Stimulated activated CD8-positive, alpha-beta memory T cell treated with anti-CD3 and anti-CD28 coated beads, Interleukin-7, amount 100 ng/mL, for 24 hours (primary cell): ENCODE data around the gene GRIK3.

Experiments
- DNase-seq: peaks from one replicate; pipeline ENCODE4 v3.0.0-alpha.2; 2020; ENCODE audit warnings: low read depth

The GRIK3 gene

DNA sequence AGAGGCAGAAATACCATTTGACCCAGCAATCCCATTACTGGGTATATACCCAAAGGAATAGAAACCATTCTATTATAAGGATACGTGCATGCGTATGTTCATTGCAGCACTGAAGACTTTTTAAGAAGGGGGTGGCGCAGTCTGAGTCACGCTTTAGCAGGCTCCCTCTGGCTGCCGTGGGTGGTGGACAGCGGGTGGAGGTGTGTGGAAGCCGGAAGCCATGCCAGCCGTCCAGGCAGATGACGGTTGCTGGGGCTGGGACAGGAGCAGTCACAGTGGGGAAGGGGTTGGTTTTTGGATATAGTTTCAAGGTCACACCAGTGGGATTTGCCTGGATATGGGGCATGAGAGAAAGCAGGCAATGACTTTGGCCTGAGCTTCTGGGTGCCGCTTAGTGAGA, 270.5 kb downstream of the GRIK3 start:
- no peak for DNase-seq

DNA sequence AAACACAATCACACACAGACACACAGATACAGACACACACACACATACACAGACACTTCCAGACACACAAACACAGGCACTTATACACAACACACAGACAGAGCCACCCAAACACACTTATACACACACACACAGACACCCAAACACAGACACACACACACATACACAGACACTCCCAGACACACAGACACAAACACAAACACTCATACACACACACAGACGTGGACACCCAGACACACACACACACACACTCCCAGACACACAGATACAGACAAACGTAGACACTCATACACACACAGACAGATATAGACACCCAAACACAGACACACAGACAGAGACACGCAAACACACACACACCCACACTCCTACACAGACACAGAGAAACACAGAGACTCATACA, 272.1 kb downstream of the GRIK3 start:
- DNase-seq, result no peak

DNA sequence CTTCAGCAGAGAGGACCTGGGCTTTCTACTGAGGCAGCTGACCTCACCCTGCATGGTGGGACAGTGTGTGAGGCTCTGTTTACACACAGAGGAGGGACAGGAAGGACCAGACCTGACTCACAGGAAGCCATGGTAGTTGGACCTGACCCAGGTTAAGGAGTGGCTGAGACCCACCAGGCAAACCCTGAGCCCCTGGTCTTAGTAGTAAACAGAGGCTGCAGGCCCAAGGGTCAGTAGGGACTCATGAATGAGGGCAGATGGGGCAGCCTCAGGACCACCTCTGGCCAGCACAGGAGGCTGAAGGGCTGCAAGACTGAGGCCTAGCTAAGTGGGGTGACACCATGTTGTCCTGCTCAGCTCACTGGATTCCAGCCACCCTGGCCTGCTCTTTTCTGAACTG, 273.2 kb downstream of the GRIK3 start:
- DNase-seq, result no peak

DNA sequence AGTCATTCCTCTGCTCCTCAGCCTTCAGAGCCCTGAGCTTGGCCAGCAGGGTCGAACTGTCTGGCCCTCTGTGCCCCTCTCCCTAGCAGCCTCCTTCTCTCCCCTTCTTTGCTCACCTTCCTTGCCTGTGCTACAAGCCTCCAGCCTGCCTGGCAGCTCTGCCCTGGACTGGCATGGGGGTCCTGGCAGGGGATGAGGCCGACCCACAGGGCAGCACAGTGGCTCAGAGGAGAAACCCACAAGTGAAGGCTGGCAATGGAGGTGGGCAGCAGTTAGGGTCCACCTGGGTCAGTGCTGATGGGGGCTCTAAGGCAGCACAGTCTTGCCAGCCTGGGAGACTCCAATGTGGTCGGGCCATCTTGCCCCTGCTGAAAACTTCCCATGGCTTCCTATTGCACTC, 274.2 kb downstream of the GRIK3 start:
- no peak for DNase-seq

DNA sequence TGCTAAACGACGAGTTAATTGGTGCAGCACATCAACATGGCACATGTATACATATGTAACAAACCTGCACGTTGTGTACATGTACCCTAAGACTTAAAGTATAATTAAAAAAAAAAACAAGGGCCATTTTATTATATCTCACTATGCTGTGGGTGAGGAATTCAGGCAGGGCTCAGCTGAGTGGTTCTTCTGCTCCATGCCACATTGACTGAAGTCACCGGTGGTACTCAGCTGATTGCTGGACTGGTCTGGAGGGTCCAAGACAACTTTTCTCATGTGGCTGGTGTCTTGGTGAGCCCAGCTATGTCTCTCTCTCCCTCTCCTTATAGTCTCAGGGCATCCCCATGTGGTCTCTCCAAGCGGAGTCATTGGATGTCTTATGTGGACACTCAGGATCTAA, 275.0 kb downstream of the GRIK3 start:
- DNase-seq, result no peak

DNA sequence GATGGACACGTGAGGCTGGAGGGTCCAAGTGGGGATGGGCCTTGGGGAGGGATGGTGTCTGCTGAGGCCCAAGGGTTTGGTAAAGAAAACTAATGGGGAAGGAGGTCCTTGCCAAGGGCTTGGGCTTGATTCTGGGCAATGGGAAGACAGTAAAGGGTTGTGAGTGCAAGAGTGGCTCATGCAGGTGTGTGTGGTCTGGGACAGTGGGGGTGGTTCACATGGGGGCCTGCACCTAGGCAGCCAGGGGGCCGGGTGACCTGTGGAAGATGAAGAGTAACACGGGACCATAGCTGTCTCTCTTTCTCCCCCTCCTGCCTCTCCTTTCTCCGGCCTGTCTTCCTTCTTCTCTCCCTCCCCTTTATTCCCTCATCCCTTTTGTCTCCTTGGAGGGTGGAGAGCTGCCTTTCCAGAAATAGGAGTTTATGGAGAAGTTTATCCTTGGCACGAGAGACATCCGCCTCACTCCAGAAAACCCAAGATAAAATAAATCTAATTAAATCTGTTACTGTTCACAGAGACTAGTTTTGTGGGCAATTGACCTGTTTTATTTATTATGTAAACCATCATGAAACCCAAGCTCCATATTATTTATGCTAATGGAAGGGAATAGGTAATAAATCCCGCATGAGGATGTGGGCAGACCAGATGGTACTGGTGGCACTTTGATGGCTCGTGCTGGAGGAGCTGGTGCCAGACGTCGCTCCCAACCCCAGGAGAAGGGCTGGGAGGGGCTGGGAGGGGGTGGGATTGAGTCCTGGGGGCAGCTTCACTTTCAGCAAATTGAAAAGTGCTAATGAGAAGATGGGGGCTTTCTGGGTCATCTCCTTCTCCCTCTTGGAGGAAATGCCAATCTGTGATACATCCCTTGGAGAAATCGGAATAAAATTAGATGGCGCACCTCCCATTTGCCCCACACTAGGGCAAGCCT, 278.7 kb downstream of the GRIK3 start:
- no peak for DNase-seq

DNA sequence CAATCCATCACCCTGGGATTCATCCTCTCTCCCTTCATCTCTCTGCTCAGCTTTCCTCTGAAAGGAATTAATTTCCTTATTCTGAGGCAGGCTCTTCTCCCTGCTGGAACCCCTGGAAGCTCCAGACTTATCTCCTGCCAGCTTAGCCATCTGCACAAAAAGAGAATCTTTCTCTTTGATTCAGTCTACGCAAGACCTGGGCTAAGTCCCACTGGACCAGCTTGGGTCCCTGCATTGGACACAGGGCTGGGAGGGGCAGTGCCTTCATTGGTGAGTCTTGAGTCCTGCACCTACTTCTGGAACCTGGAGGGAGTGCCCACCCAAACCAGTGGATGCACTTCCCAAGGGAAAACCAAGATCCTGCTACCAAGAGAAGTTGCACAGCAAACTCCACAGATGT, 279.9 kb downstream of the GRIK3 start:
- DNase-seq, result no peak

DNA sequence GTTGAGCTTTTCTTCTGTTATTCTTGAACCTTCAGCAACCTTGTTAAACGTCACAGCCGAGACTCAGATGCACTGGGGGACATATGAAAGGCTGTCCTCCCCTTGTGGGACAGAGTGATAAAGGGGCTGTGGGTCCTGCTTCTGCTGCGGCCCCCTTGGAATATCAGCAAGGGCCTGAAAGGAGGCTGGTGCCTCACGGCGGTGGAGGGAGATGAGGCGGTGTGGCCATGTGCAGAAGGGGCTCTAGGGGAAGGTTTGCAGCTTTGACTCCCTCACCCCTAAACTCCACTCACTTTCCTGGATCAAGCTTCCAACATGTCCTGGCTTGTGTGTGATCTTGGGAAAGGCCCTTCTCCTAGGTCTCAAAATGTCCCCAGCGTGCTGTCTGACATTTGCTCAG, 280.9 kb downstream of the GRIK3 start:
- DNase-seq, result no peak

DNA sequence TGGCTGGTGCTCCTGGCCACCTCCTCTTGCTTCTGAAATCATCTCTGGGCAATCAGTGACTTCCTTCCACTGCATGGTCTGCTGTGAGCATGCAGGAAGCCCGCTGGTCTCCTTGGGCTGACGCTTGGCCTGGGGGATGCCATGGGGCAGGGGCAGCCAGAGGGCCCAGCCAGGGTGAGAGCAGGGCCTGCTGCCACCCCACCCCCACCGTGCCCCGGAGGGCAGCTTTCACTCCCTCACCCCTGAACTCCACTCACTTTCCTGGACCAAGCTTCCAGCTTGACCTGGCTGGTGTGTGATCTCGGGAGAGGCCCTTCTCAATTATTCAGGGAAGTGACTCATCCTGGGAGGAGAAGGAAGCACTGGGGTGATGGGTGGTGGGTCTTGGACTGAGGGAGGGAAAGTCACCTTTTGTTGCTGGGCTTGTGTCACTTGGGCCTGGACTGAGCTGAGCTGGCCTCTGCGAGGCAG, 281.4 kb downstream of the GRIK3 start:
- DNase-seq, result no peak

DNA sequence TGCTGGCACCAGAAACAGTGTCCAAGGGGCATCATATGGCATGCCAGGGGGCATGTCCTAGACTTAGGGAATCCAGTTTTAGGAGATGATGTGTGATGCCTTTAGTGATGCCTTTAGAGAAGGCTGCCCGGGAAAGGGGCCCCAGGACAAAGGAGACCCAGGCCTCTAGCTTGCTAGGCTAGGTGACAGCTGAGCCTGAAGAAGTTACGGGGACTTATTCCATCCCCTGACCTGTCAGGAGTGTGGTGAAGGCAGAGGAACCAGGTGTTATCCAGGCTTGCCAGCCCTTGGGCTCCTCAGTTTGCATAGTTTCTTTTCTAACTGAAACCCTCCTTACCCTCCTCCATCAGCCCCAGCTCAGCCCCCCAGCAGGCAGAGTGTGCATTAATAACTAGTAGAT, 281.9 kb downstream of the GRIK3 start:
- DNase-seq, result no peak

DNA sequence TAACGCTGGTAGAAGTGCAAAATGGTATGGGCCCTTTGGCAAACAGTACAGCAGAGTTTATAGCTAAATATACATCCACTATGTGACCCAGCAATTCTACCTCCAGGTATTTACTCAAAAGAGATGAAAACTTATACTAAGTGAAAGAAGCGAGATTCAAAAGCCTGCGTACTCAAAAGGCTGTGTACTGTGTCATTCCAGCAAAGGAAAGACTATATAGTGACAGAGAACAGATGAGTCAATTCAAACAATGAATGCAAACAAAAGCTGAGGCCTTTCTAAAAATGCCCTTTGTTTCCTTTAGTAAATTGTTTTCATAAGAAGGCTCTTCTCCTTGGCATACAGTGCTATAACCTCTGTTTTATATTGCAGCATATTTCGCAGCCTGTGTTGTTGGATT, 282.8 kb downstream of the GRIK3 start:
- no peak for DNase-seq

DNA sequence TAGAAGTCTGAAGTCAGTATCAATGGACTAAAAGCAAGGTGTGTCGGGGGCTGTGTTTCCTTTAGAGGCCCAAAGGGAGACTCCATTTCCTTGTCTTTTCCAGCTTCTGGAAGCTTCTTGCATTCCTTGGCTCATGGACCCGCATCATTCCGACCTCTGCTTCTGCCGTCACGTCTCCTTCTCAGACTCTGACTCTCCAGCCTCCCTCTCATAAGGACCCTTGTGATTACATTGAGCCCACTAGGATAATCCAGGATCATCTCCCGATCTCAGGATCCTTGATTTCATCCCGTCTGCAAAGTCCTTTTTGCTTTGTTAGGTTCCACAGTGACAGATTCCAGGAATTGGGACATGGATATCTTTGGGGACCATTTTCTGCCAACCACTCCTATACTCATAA, 285.8 kb downstream of the GRIK3 start:
- DNase-seq, result no peak
